ENCODE data around the gene PIK3CB. TPM values are rescaled to one million over a fixed set of nuclear protein-coding genes. Genes with fewer than 3 reads are reported as not detected.

The PIK3CB gene
- total and polyA plus RNA-seq, 4 donors, result 4.7 to 15.9 (median 11.1) TPM

- Histone ChIP-seq H3K27ac (ENCODE audit: low read depth in 1 of 2, low read length in 2 of 2) (no peak overlapping the region), H3K27me3 (ENCODE audit: control insufficient read depth in 4 of 4, insufficient read depth in 4 of 4, low read length in 3 of 4) (no peaks in the 10 kb centered on the region), H3K36me3 (ENCODE audit: control insufficient read depth in 4 of 4, insufficient read depth in 3 of 4, low read depth in 1 of 4, low read length in 3 of 4) (no peaks in the 10 kb centered on the region), H3K4me3 (ENCODE audit: low read depth in 1 of 3, low read length in 3 of 3) (no peak overlapping the region), H3K9ac (ENCODE audit: low read depth in 1 of 2, low read length in 2 of 2) (no peak overlapping the region), H3K4me1 (ENCODE audit: control insufficient read depth in 4 of 4, insufficient read depth in 4 of 4, low read length in 3 of 4) (peaks cover 0 to 5% (median 4%) of the 10 kb centered on the region in 4 donors), H3K9me3 (ENCODE audit: control insufficient read depth in 4 of 4, low read length in 3 of 4) (no peaks in the 10 kb centered on the region)
- 33% methylated on average over 1 of the region's 1 CpG for whole genome bisulfite sequencing
- DNase-seq (ENCODE audit: low spot score), result no peak
- no peak for TF ChIP-seq SP1 (IDR thresholded peaks at IDR 0.05)
Observed at GRCh38 chr3:138867996-138868395, 33.3 kb upstream of the PIK3CB start.

- Histone ChIP-seq H3K27me3 (ENCODE audit: control insufficient read depth in 4 of 4, insufficient read depth in 4 of 4, low read length in 3 of 4) (no peaks in the 10 kb centered on the region), H3K9me3 (ENCODE audit: control insufficient read depth in 4 of 4, low read length in 3 of 4) (no peaks in the 10 kb centered on the region), H3K36me3 (ENCODE audit: control insufficient read depth in 4 of 4, insufficient read depth in 3 of 4, low read depth in 1 of 4, low read length in 3 of 4) (no peaks in the 10 kb centered on the region), H3K4me1 (ENCODE audit: control insufficient read depth in 4 of 4, insufficient read depth in 4 of 4, low read length in 3 of 4) (peaks cover 0 to 12% (median 8%) of the 10 kb centered on the region in 4 donors), H3K9ac (ENCODE audit: low read depth in 1 of 2, low read length in 2 of 2) (no peak overlapping the region), H3K27ac (ENCODE audit: low read depth in 1 of 2, low read length in 2 of 2) (peak overlapping the region; percentile 47 to 78), H3K4me3 (ENCODE audit: low read depth in 1 of 3, low read length in 3 of 3) (no peak overlapping the region)
- WGBS, result 97% methylated on average over 4 of the region's 4 CpGs
- DNase-seq (ENCODE audit: low spot score), result no peak
- no peak for TF ChIP-seq HNF4G (IDR thresholded peaks at IDR 0.05)
- TF ChIP-seq, protein P1, sequence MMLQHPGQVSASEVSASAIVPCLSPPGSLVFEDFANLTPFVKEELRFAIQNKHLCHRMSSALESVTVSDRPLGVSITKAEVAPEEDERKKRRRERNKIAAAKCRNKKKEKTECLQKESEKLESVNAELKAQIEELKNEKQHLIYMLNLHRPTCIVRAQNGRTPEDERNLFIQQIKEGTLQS (IDR thresholded peaks at IDR 0.05), result no peak
- TF ChIP-seq CTCF (IDR thresholded peaks at IDR 0.05; ENCODE audit: low read depth, low read length, missing input control), result no peak
- TF ChIP-seq, protein P2, sequence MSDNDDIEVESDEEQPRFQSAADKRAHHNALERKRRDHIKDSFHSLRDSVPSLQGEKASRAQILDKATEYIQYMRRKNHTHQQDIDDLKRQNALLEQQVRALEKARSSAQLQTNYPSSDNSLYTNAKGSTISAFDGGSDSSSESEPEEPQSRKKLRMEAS (IDR thresholded peaks at IDR 0.05), result no peak
- no peak for TF ChIP-seq RXRA (IDR thresholded peaks at IDR 0.05)
- no peak for TF ChIP-seq EGR1 (IDR thresholded peaks at IDR 0.05; ENCODE audit: low read depth in 2 of 2)
- TF ChIP-seq REST (IDR thresholded peaks at IDR 0.05), result no peak
- no peak for TF ChIP-seq JUND (IDR thresholded peaks at IDR 0.05)
- TF ChIP-seq RAD21 (IDR thresholded peaks at IDR 0.05), result no peak
- no peak for TF ChIP-seq NR2F2 (IDR thresholded peaks at IDR 0.05)
- TF ChIP-seq ZBTB33 (IDR thresholded peaks at IDR 0.05), result no peak
- no peak for TF ChIP-seq FOXA1 (IDR thresholded peaks at IDR 0.05)
- no peak for TF ChIP-seq TAF1 (conservative IDR thresholded peaks at IDR 0.05)
- TF ChIP-seq YY1 (IDR thresholded peaks at IDR 0.05), result no peak
- no peak for TF ChIP-seq FOXA2 (IDR thresholded peaks at IDR 0.05)
- no peak for TF ChIP-seq SP1 (IDR thresholded peaks at IDR 0.05)
- no peak for TF ChIP-seq GABPA (IDR thresholded peaks at IDR 0.05 in 1 of 2, conservative IDR thresholded peaks at IDR 0.05 in 1 of 2)
- TF ChIP-seq HNF4A (conservative IDR thresholded peaks at IDR 0.05), result no peak
Observed at GRCh38 chr3:138863776-138864113, 29.0 kb upstream of the PIK3CB start.

Measured in liver (tissue), 9 donors.